GM10266 (cell line): Measurements from ENCODE around the gene PDCD1LG2.

Source experiments
- DNase-seq: peaks from one replicate; pipeline ENCODE4 v3.0.0; 2012; ENCODE audit errors: extremely low spot score
- CTCF ChIP-seq: IDR thresholded peaks from 2 replicates; pipeline ENCODE4 v1.5.1; 2012; ENCODE audit warnings: mild to moderate bottlenecking, low read depth; ENCODE audit not compliant: control insufficient read depth, insufficient read depth; ENCODE audit errors: missing control alignments

The PDCD1LG2 gene

GRCh38 chr9:5554254-5554653, 43.9 kb downstream of the PDCD1LG2 start:
- TF ChIP-seq CTCF = no peak

GRCh38 chr9:5556101-5556705, 45.9 kb downstream of the PDCD1LG2 start:
- TF ChIP-seq CTCF = no peak
- DNase-seq = no peak

More at GRCh38 chr9:5554254-5554653, 43.9 kb downstream of the PDCD1LG2 start:
- DNase-seq = peak; percentile 27

GRCh38 chr9:5557606-5558587, 47.6 kb downstream of the PDCD1LG2 start:
- DNase-seq = peak; percentile 53
- TF ChIP-seq CTCF = no peak

- no peak for DNase-seq
- TF ChIP-seq CTCF = no peak
Observed at GRCh38 chr9:5559659-5560058, 49.3 kb downstream of the PDCD1LG2 start.

GRCh38 chr9:5560443-5561100, 50.2 kb downstream of the PDCD1LG2 start:
- TF ChIP-seq CTCF = no peak
- DNase-seq = no peak

- no peak for DNase-seq
- TF ChIP-seq CTCF = no peak
Observed at GRCh38 chr9:5561828-5562488, 51.6 kb downstream of the PDCD1LG2 start.
